Measurements from ENCODE around the gene CLBA1. TPM values are rescaled to one million over a fixed set of nuclear protein-coding genes. Genes with fewer than 3 reads are reported as not detected.
"Not testable (repeated sequence)": the region's sequence is repeated elsewhere in the genome, so short reads cannot be mapped to it uniquely, and the experiment has no call there.

Gene CLBA1
- total RNA-seq, 4 donors from 2014 or later = 10.1 to 21.0 (median 12.8) TPM

- DNase-seq (ENCODE audit: low spot score in 2 of 2) = no peak
- no peaks in the 10 kb centered on the region for H3K9me3 ChIP-seq
- H3K27ac ChIP-seq = no peak overlapping the region
- H3K36me3 ChIP-seq = no peaks in the 10 kb centered on the region
- H3K4me1 ChIP-seq = peaks cover 0 to 8% (median under 1%) of the 10 kb centered on the region in 4 donors
- TF ChIP-seq CTCF (IDR thresholded peaks at IDR 0.05) (no peak), EP300 (IDR thresholded peaks at IDR 0.05) (no peak), POLR2A (IDR thresholded peaks at IDR 0.05) (no peak)
- H3K27me3 ChIP-seq = no peaks in the 10 kb centered on the region
- 49% methylated on average over 1 of the region's 1 CpG for WGBS, 2 donors
- no peak overlapping the region for H3K4me3 ChIP-seq
Measured at GRCh38 chr14:105026802-105027563, 41.4 kb downstream of the CLBA1 start.

GRCh38 chr14:105027718-105028117 is 42.1 kb downstream of the CLBA1 start:
- H3K27ac ChIP-seq; H3K4me1 ChIP-seq; DNase-seq (ENCODE audit: low spot score in 2 of 2); H3K4me3 ChIP-seq; H3K9me3 ChIP-seq; H3K27me3 ChIP-seq; H3K36me3 ChIP-seq: not testable (repeated sequence)
- 69 to 70% methylated on average over 4 of the region's 4 CpGs for WGBS, 2 donors

GRCh38 chr14:105028251-105028927 is 42.8 kb downstream of the CLBA1 start:
- TF ChIP-seq EP300 (IDR thresholded peaks at IDR 0.05) (no peak), POLR2A (IDR thresholded peaks at IDR 0.05) (no peak)
- Histone ChIP-seq H3K4me1 (no peaks in the 10 kb centered on the region), H3K27ac (no peak overlapping the region), H3K36me3 (no peaks in the 10 kb centered on the region), H3K9me3 (no peaks in the 10 kb centered on the region), H3K27me3 (peaks cover 0 to 11% of the 10 kb centered on the region in 2 donors), H3K4me3 (no peak overlapping the region)
- no peak for DNase-seq (ENCODE audit: low spot score in 2 of 2)
- WGBS, 2 donors = 85% methylated on average over 12 of the region's 12 CpGs

- Histone ChIP-seq H3K27ac (no peak overlapping the region), H3K36me3 (no peaks in the 10 kb centered on the region), H3K4me1 (no peaks in the 10 kb centered on the region), H3K27me3 (peaks cover 0 to 21% of the 10 kb centered on the region in 2 donors), H3K9me3 (no peaks in the 10 kb centered on the region), H3K4me3 (no peak overlapping the region)
- TF ChIP-seq POLR2A (IDR thresholded peaks at IDR 0.05) (no peak), CTCF (IDR thresholded peaks at IDR 0.05) (no peak), EP300 (IDR thresholded peaks at IDR 0.05) (no peak)
- DNase-seq (ENCODE audit: low spot score in 2 of 2) = no peak
- 79 to 81% methylated on average over 7 of the region's 7 CpGs for WGBS, 2 donors
Measured at GRCh38 chr14:105029402-105029801, 43.8 kb downstream of the CLBA1 start.

- Histone ChIP-seq H3K4me1 (no peaks in the 10 kb centered on the region), H3K4me3 (no peak overlapping the region), H3K9me3 (no peaks in the 10 kb centered on the region), H3K27me3 (peaks cover 0 to 28% of the 10 kb centered on the region in 2 donors), H3K36me3 (no peaks in the 10 kb centered on the region), H3K27ac (no peak overlapping the region)
- no peak for TF ChIP-seq POLR2A (IDR thresholded peaks at IDR 0.05)
- TF ChIP-seq CTCF (IDR thresholded peaks at IDR 0.05) = no peak
- no peak for TF ChIP-seq EP300 (IDR thresholded peaks at IDR 0.05)
- 59 to 67% methylated on average over 2 of the region's 2 CpGs for WGBS, 2 donors
- no peak for DNase-seq (ENCODE audit: low spot score in 2 of 2)
Measured at GRCh38 chr14:105030194-105030593, 44.6 kb downstream of the CLBA1 start.

- no peak for TF ChIP-seq POLR2A (IDR thresholded peaks at IDR 0.05)
- no peak for TF ChIP-seq CTCF (IDR thresholded peaks at IDR 0.05)
- no peak for TF ChIP-seq EP300 (IDR thresholded peaks at IDR 0.05)
- DNase-seq (ENCODE audit: low spot score in 2 of 2) = no peak
- peaks cover 0 to 34% of the 10 kb centered on the region in 2 donors for H3K27me3 ChIP-seq
- no peaks in the 10 kb centered on the region for H3K36me3 ChIP-seq
- H3K9me3 ChIP-seq = no peaks in the 10 kb centered on the region
- H3K4me1 ChIP-seq = no peaks in the 10 kb centered on the region
- H3K27ac ChIP-seq = no peak overlapping the region
- 78 to 81% methylated on average over 9 of the region's 9 CpGs for WGBS, 2 donors
- H3K4me3 ChIP-seq = no peak overlapping the region
Measured at GRCh38 chr14:105030836-105031396, 45.3 kb downstream of the CLBA1 start.

- H3K4me1 ChIP-seq; H3K27ac ChIP-seq; H3K4me3 ChIP-seq; H3K36me3 ChIP-seq; DNase-seq (ENCODE audit: low spot score in 2 of 2); H3K9me3 ChIP-seq: not testable (repeated sequence)
- WGBS, 2 donors = 83 to 86% methylated on average over 5 of the region's 5 CpGs
- H3K27me3 ChIP-seq = peaks cover 0 to 47% of the 10 kb centered on the region in 2 donors
Measured at GRCh38 chr14:105032451-105032901, 46.9 kb downstream of the CLBA1 start.

- not testable (repeated sequence) for H3K36me3 ChIP-seq; H3K9me3 ChIP-seq; DNase-seq (ENCODE audit: low spot score in 2 of 2); H3K4me1 ChIP-seq
- peak overlapping the region; percentile 18 to 42 (median 32) for H3K4me3 ChIP-seq
- peak overlapping the region in 1 of 4 donors; percentile 26 for H3K27ac ChIP-seq
- 4 to 8% methylated on average over 43 to 45 of the region's 45 CpGs for WGBS, 2 donors
- H3K27me3 ChIP-seq = peaks cover 0 to 48% of the 10 kb centered on the region in 2 donors
Measured at GRCh38 chr14:105033412-105033900, 47.9 kb downstream of the CLBA1 start.
